Measurements from ENCODE around the gene RNF13.
A peak's percentile ranks its signal among the peaks of the same experiment; 100 is the strongest.

Gene RNF13, protein sequence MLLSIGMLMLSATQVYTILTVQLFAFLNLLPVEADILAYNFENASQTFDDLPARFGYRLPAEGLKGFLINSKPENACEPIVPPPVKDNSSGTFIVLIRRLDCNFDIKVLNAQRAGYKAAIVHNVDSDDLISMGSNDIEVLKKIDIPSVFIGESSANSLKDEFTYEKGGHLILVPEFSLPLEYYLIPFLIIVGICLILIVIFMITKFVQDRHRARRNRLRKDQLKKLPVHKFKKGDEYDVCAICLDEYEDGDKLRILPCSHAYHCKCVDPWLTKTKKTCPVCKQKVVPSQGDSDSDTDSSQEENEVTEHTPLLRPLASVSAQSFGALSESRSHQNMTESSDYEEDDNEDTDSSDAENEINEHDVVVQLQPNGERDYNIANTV

GRCh38 chr3:149812606-149813366, at the start of gene RNF13:
Gene RNF13 (plus strand): TSS chr3:149813215. CDS start chr3:149846027, 32,812 bp downstream.
- DNase-seq (ENCODE audit: low spot score), result peak; percentile 91
- in situ Hi-C loops (cut with MboI; ENCODE audit: low sequenced_read_pairs, unreplicated experiment), result no loop called here
- TF ChIP-seq CTCF (IDR thresholded peaks at IDR 0.05; ENCODE audit: borderline replicate concordance, control extremely low read depth, extremely low read depth, insufficient read depth, missing control alignments), result no peak

GRCh38 chr3:149763565-149764195, 49.3 kb upstream of the RNF13 start:
- no peak for DNase-seq (ENCODE audit: low spot score)
- in situ Hi-C loops (cut with MboI; ENCODE audit: low sequenced_read_pairs, unreplicated experiment), result no loop called here
- no peak for TF ChIP-seq CTCF (IDR thresholded peaks at IDR 0.05; ENCODE audit: borderline replicate concordance, control extremely low read depth, extremely low read depth, insufficient read depth, missing control alignments)

- DNase-seq (ENCODE audit: low spot score), result no peak
- no peak for TF ChIP-seq CTCF (IDR thresholded peaks at IDR 0.05; ENCODE audit: borderline replicate concordance, control extremely low read depth, extremely low read depth, insufficient read depth, missing control alignments)
- in situ Hi-C loops (cut with MboI; ENCODE audit: low sequenced_read_pairs, unreplicated experiment), result no loop called here
Measured at GRCh38 chr3:149764302-149764701, 48.7 kb upstream of the RNF13 start.

DNA sequence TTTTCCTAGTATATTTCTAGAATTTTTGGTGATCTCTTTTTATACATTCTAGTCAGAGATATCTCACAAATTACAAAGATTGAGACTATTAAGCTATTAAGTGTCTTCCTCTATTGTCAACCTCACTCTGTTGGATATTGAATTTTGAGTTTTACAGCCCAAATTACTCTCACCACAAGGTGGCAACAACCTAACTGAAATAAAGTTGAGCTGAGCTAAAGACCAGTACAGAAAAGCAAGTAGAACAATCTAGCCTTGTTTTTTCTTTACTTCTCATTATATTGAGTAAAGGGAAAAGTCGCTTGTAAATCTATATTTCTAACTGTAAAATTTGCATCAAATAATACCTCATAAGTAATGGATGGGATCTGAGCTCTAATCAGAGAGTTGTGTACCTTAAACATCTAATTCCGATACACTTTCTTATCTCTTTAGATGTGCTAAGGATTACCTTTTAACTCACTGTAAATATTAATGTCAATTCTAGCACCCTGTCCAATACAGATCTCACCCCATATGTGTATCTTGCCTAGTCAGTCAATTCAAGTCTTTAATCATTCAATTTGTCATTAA, 47.2 kb upstream of the RNF13 start:
- DNase-seq (ENCODE audit: low spot score), result peak; percentile 18
- in situ Hi-C loops (cut with MboI; ENCODE audit: low sequenced_read_pairs, unreplicated experiment), result no loop called here
- peak; percentile 25 for TF ChIP-seq CTCF (IDR thresholded peaks at IDR 0.05; ENCODE audit: borderline replicate concordance, control extremely low read depth, extremely low read depth, insufficient read depth, missing control alignments)

GRCh38 chr3:149767720-149768119, 45.3 kb upstream of the RNF13 start:
- TF ChIP-seq CTCF (IDR thresholded peaks at IDR 0.05; ENCODE audit: borderline replicate concordance, control extremely low read depth, extremely low read depth, insufficient read depth, missing control alignments), result no peak
- in situ Hi-C loops (cut with MboI; ENCODE audit: low sequenced_read_pairs, unreplicated experiment), result no loop called here
- no peak for DNase-seq (ENCODE audit: low spot score)

DNA sequence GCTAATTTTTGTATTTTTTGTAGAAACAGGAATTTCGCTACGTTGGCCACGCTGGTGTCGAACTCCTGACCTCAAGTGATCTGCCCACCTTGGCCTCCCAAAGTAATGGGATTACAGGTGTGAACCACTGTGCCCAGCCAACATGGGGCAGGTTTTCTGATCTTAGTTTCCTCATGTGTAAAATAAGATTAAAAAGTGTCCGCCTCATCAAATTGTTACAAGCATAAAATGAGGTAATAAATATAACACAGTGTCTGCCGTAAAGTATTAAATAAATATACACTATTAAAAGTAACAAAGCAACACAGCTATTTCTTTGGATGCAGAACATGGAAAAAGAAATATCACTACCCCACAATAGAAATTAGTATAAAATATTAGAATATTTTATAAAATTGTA, 44.3 kb upstream of the RNF13 start:
- no peak for TF ChIP-seq CTCF (IDR thresholded peaks at IDR 0.05; ENCODE audit: borderline replicate concordance, control extremely low read depth, extremely low read depth, insufficient read depth, missing control alignments)
- no peak for DNase-seq (ENCODE audit: low spot score)
- in situ Hi-C loops (cut with MboI; ENCODE audit: low sequenced_read_pairs, unreplicated experiment), result no loop called here
